GM19238 (cell line): ENCODE data around the gene TMEM132E.

Experiments
- DNase-seq: peaks from one replicate; pipeline ENCODE4 v3.0.0; 2011; ENCODE audit warnings: low spot score; ENCODE audit not compliant: insufficient read length

Gene TMEM132E

DNA sequence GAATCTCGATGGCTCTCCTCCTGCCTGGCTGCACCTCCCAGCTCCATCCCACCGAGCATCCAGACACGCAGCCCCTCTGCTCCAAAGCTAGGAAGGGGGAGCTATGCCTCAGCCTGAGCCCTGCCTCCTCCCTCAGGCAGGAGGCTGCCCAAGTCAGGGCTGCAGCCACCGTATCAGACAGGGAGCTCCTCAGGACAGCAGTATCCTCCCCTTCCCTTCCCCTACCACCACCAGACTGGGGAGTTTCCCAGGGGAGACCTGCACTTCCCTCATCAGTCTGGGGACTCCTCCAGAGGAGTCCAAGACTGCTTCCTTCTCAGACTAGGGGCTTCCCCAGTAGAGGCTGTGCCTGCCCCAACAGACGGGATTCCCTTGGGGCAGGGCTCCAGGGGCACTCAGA is 17.5 kb downstream of the TMEM132E start:
- DNase-seq = no peak

DNA sequence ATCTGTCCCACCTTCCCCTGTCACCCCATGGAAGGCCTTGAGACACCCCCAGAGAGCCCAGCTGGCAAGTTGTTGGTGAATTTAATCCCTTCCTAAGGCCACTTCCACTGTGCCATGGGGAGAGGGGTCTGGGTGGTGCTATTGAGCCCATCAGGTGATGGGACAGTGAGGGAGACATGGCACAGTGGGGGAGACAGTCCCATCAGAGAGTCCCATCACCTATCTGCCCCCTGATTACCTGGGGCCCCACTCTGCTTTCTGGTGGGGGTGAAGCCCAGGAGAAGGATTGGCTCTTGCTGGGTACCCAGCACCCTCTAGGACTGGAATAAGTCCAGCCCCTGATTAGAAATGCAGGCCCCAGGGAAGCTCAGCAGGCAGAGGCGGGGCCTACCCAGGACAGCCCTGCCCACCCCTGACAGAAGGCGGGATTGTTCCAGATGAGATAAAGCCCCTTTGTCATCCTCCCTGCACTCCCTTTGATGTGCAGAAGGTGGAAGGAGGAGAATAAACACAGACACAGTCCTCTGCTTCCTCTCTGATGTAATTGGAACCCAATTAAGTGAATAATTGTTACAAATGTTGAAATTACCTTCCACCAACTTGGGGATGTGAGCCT is 18.9 kb downstream of the TMEM132E start:
- DNase-seq = no peak

GRCh38 chr17:34601416-34601815 is 22.0 kb downstream of the TMEM132E start:
- DNase-seq = no peak

- no peak for DNase-seq
Observed at GRCh38 chr17:34603974-34604373, 24.6 kb downstream of the TMEM132E start.

GRCh38 chr17:34606763-34607162 is 27.4 kb downstream of the TMEM132E start:
- no peak for DNase-seq

- no peak for DNase-seq
Observed at GRCh38 chr17:34607917-34608316, 28.5 kb downstream of the TMEM132E start.

DNA sequence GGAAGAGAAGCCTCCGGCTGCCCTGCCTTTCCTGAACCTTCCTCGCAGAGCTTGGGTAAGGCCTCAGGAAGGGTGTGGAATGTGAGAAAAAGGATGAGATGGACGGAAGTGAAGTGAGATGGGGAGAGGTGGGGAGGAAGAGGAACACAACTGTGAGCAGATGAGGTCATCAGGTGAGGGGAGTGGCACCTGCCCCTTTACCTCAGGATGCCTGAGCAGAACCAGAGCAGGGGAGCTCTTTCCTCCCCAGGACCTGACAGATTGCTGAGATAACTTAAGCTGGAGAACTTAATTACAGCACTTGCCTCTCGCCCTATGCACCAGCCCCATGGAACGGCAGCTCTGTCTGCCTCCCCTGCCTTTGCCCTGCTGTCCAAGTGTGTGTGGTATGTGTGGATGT is 29.8 kb downstream of the TMEM132E start:
- no peak for DNase-seq

DNA sequence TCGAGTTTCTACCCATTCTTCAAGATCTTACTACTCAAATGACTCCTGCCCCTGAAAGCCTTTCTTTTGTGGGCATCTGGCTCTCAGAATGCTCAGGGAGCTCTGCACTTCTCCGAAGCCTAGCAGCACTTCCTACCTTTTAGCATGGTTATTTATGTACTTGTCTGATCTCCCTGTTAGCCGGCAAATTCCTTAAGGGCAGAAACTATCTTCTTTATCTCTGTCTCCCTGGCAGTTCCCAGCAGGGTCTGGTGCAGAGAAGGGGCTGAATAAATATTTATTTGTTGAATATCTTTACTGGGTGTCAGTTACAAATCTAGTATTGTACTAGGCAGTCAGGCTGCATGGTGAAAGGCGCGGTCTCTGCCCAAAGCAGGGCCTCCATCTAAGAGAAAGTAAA is 30.7 kb downstream of the TMEM132E start:
- DNase-seq = no peak

DNA sequence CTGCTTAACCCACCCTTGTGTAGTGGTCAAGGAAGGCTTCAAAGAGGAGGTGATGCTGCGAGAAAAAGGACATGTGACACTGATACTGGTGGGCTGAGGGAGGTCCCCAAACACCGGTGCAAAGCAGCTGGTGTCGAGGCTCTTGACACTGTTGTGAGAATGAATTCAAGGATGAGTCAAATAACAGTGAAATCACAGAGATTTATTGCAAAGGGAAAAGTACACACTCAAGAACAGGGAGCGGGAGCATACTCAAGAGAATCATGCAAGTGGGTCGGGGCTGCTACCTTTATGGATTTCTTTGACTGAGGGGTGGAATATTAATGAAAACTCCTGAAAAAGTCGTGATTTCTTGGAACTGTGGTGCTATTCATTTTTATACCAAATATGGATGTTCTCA is 31.1 kb downstream of the TMEM132E start:
- no peak for DNase-seq

- no peak for DNase-seq
Observed at GRCh38 chr17:34613064-34614019, 34.0 kb downstream of the TMEM132E start.

- no peak for DNase-seq
Observed at GRCh38 chr17:34614698-34615097, 35.3 kb downstream of the TMEM132E start.

DNA sequence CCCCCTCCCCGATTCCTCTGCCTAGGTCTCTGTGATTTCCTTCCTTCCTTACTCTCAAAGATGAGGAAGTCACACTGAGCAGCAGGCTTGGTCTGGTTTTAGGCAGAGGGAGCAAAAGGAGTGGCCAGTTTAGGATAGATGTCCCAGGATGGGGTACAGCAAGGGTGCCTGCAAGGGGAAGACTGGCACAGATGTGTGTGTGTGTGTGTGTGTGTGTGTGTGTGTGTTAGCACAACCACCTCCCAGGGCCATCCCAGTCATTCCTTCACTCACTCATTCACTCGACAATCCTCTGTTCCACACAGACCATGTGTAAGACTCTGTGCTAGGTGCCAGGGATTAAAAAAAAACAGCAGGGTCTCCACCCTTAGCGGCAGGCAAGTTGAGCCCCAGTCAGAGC is 35.9 kb downstream of the TMEM132E start:
- DNase-seq = no peak

- DNase-seq = no peak
Observed at GRCh38 chr17:34616148-34616547, 36.8 kb downstream of the TMEM132E start.

- DNase-seq = no peak
Observed at GRCh38 chr17:34617398-34617797, 38.0 kb downstream of the TMEM132E start.

- DNase-seq = no peak
Observed at GRCh38 chr17:34619687-34620217, 40.4 kb downstream of the TMEM132E start.

DNA sequence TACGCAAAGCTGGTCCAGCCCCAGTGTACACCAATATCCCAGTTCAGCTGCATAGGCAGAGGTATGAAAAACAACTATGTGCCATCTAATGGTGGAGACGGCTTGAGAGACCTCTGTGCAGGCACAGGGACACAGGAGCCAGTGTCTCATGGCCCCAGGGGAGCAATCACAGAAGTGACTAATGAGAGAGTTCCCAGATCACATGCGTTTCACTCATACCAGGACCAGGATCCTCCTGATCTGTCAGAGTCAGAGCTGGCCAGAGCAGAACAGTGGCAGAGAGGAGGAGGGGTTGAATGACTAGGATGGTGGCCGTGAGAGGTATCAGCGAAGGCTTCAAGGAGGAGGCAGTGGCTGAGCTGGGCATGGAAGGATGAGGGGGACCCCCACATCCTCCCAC is 41.1 kb downstream of the TMEM132E start:
- no peak for DNase-seq

- DNase-seq = no peak
Observed at GRCh38 chr17:34622862-34623623, 43.7 kb downstream of the TMEM132E start.

DNA sequence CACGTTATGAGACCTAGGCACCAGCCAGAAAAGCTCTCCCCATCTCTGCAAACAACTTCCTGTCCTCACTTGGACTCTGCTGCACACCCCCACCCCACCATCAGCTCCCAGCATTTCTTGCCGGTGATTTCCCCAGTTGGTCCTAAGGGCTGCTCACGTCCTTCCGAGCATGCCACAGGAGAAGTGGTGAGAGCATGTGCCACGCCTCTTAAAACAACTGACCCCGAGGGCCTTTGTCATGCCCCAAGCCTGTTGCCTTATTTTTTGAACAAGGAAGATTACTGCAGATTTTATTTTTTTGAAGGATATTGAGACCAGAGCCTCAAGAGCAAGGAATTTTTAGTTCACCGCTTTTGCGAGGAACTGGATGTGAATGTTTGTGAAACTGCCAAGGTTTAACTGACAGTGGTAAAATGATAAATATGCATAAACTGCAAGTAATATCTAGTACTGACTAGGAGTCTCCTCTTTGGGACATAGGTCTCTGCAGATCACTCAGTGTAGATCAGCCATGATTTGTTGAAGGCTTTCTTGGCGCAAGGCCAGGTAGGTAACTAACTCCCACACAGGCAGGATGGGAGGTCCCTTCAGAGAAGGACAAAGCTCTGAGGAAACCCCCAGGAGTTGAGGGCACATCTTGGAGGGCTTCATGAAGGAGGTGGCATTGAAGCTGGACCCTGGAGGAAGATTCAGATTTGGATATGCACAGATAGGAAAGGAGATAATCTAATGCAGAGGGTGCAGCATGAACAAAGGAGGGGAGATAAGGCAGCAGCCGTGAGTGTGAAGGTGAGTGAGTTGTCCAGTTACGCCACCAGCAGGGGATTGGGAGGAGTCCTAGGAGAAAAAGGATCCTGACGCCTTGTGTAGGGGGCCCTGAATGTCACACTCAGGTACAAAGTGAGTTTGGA is 44.7 kb downstream of the TMEM132E start:
- DNase-seq = no peak

DNA sequence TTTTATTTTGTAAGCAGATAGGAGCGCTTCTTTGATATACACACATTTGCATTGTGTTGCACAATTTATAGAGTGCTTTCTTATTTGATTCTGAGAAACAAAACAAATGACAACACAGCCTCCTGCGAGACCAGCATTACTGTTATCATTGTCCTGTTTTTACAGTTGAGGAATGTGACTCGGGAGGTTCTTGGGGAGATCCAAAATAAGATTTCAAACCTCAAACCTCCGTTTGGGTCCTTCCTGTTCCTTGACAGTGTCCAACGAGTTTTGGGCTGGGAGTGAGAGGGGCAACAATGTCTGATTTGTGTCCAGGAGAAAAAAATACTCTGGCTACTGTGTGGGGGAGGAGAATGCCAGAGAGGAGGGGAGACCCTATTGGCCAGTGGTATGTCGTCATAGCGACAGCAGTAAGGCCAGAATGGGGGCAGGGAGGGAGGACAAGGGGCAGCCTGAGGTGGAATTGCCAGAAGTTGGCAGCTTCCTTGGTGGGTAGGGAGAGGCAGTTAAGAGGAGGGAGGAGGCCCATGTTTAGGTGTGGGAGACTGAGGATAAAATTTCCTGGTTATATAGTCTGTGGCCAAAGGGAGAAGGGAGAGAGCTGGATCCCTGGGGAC is 45.5 kb downstream of the TMEM132E start:
- no peak for DNase-seq

DNA sequence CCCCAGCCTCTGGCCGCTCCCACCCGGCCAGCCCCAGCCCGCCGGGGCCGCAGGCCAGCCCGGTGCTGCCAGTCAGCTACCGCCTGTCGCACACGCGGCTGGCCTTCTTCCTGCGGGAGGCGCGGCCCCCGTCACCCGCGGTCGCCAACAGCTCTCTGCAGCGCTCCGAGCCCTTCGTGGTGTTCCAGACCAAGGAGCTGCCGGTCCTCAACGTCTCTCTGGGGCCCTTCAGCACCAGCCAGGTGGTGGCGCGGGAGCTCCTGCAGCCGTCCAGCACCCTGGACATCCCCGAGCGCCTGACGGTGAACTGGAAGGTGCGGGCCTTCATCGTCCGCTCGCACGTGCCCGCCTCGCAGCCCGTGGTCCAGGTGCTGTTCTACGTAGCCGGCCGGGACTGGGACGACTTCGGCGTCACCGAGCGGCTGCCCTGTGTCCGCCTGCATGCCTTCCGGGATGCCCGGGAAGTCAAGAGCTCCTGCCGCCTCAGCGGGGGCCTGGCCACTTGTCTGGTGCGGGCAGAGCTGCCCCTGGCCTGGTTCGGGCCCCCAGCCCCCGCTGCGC is 46.8 kb downstream of the TMEM132E start:
- no peak for DNase-seq
